NB4 (cell line): Measurements from ENCODE around the gene STPG1.

ENCODE experiments used
- DNase-seq: peaks from one replicate; pipeline ENCODE4 v3.0.0; 2010; ENCODE audit warnings: low read depth
- H3K4me3 ChIP-seq: one replicate; pipeline ENCODE4 v1.5.1; 2011; ENCODE audit warnings: mild to moderate bottlenecking, low read depth, low read length, moderate library complexity
- MYC ChIP-seq: IDR thresholded peaks from 2 replicates; pipeline ENCODE4 v1.6.1; 2011; ENCODE audit warnings: low read depth, low read length
- POLR2A ChIP-seq: IDR thresholded peaks from 2 replicates; pipeline ENCODE4 v1.6.1; 2011; ENCODE audit warnings: mild to moderate bottlenecking; ENCODE audit not compliant: insufficient read length; ENCODE audit errors: extremely low read depth
- TF ChIP-seq, protein P1 (sequence below): IDR thresholded peaks from one replicate; pipeline ENCODE4 v1.5.1; 2012; ENCODE audit warnings: low read depth, low read length
- TF ChIP-seq, protein P2 (sequence below): IDR thresholded peaks from 2 replicates; pipeline ENCODE4 v1.6.1; 2011; ENCODE audit warnings: low read depth, low read length

The STPG1 gene

DNA sequence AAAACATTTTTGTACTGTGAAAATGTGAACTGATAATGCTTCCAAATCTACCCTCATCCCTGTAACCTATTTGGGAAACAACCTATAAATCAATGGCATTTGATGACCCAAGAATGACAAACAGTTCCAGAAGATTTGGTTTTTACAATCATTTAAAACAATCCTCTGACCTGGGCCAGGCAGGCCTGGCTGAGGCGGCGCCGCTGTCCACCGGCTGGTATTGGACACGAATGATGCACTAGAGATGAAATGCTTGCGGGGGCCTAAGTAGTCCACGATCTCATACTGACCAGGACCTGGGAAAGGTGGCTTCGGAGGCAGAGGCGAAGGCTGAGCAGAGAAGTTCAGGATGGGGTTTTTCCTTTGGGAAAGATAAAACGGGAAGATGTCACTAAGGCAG is 52.9 kb downstream of the STPG1 start:
- no peak overlapping the region for H3K4me3 ChIP-seq
- TF ChIP-seq, protein P1, sequence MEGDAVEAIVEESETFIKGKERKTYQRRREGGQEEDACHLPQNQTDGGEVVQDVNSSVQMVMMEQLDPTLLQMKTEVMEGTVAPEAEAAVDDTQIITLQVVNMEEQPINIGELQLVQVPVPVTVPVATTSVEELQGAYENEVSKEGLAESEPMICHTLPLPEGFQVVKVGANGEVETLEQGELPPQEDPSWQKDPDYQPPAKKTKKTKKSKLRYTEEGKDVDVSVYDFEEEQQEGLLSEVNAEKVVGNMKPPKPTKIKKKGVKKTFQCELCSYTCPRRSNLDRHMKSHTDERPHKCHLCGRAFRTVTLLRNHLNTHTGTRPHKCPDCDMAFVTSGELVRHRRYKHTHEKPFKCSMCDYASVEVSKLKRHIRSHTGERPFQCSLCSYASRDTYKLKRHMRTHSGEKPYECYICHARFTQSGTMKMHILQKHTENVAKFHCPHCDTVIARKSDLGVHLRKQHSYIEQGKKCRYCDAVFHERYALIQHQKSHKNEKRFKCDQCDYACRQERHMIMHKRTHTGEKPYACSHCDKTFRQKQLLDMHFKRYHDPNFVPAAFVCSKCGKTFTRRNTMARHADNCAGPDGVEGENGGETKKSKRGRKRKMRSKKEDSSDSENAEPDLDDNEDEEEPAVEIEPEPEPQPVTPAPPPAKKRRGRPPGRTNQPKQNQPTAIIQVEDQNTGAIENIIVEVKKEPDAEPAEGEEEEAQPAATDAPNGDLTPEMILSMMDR, result no peak
- TF ChIP-seq POLR2A (no peak), MYC (no peak)
- TF ChIP-seq, protein P2, sequence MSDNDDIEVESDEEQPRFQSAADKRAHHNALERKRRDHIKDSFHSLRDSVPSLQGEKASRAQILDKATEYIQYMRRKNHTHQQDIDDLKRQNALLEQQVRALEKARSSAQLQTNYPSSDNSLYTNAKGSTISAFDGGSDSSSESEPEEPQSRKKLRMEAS, result no peak
- no peak for DNase-seq

DNA sequence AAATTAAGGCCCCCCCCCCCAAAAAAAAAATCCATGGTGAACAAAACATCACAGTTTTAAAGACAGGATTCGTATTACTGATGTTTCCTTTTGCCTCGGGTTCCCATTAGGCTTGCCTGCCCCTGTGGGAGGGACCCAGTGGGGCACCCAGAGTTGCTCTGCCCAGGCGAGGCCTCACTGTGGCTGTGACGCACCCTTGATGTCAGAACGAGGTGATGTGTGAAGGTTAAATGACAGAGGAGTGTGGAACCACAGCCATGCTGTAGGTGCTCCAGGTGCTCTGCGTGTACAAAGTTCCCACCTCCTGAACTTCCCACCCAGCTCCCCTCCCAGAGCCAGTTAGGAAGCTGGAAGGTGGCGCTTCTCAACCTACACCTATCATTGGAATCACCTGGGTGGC is 56.5 kb downstream of the STPG1 start:
- H3K4me3 ChIP-seq, result no peak overlapping the region
- DNase-seq, result no peak
- TF ChIP-seq, protein P1, result no peak
- TF ChIP-seq POLR2A, result no peak
- TF ChIP-seq, protein P2, result no peak
- no peak for TF ChIP-seq MYC

DNA sequence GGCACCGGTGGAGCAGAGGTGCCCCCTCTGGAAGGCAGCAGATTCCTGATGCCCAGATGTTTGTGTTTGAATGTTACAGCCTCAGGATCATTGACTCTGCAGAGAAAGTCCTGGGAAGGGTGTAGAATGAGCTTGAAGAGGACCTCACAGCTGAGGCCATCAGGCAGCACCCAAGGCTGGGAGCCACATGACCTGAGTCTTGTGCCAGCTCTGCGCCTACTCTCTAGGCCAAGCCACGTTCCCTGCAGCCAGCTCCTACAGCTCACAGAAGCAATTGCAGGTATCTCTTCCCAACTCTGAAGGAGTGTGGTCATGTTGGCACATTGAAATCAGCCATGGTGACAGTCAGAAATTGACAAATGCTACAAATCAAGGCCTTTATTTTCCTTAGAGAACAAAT is 58.1 kb downstream of the STPG1 start:
- TF ChIP-seq, protein P1, result no peak
- TF ChIP-seq, protein P2, result no peak
- TF ChIP-seq POLR2A, result no peak
- no peak for DNase-seq
- no peak overlapping the region for H3K4me3 ChIP-seq

DNA sequence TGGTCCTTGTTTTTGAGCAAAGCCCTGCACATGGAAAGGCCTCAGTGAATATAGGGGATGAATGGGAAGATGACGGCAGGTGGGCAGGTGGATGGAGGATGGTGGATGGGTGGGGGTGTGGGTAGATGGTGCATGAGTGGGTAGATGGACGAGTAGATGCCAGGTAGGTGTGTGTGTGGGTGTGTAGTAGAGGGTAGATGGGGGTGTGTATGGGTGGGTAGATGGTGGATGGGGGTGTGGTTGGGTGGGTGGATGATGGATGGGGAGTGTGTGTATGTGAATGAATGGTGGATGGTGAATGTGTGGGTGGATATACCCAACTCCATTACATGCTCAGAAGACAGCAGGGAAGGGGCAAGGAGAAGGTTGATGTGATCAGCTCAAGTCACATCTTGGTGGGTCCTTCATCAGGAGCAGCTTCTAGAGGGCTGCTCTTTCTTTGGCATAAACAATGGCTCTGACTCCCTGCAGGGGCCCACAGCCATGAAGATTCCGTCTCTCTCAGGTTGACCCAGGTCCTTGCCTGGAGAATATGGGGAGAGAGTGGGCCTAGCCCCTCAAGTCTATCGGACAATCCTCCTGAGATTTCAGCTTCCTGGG is 60.2 kb downstream of the STPG1 start:
- TF ChIP-seq MYC, result no peak
- TF ChIP-seq, protein P2, result no peak
- DNase-seq, result no peak
- no peak overlapping the region for H3K4me3 ChIP-seq

DNA sequence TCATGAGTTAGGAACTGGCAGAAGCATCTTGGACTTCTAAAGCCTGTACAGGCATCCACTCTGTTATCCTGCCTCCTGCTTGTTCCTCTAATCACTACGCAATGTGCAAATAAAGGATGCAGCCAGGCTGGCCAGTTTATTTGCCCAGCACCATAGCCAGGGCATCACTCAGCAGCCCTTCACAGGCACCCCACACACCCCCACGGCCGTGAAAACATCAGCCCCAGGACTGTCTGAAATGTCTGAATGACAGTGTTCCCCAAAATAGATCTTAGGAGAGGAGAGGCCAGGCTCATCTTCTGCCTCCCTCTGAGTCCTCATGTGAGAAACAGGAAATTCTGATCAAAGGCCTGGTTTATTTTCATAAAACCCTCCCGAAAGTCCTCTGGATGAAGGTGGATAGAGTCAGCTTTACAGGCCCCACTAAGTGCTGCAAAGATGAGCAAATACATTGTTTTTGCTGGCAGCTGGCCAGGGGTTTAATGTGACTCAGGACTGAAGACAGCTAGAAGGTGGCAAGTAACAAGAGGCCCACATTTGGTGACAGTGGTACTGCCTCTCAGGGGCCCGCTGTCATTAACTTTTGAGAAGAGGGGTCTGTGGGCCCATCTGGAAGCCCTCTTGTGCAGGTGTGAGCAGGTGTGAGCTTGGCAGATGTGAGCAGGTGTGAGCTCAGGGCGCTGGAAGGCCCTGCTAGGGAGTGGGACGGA is 61.5 kb downstream of the STPG1 start:
- DNase-seq, result no peak
- H3K4me3 ChIP-seq, result no peak overlapping the region
- TF ChIP-seq, protein P2, result no peak
- no peak for TF ChIP-seq MYC
- TF ChIP-seq, protein P1, result no peak
- TF ChIP-seq POLR2A, result no peak

DNA sequence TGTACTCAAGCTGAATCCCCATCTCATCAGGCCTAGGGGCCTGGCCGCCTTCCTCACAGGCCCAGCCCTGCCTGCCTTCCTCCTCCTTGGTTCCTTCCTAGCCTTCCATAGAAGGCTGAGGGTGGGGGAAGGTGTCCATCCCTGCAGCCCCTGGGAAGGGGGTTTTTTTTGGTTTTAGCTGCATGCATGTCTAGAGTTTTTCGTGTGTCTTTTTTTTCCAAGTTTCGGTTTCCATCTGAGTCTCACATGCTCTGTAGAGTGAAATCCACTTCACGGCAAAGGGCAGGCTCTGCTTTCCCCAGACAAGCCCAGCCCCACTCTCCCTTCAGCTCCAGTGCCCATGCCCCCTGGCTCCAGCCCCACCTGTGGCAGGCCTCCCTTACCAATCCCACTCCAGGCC is 62.3 kb downstream of the STPG1 start:
- DNase-seq, result no peak
- H3K4me3 ChIP-seq, result no peak overlapping the region
- TF ChIP-seq, protein P2, result no peak
- TF ChIP-seq MYC (no peak), POLR2A (no peak)
- TF ChIP-seq, protein P1, result no peak
